HepG2 (cell line): Measurements from ENCODE around the gene TUBGCP6. TPM values are rescaled to one million over a fixed set of nuclear protein-coding genes. Genes with fewer than 3 reads are reported as not detected.

Experiments
- DMAP1 ChIP-seq: IDR thresholded peaks from 2 replicates; pipeline ENCODE4 v1.6.1; 2016
- KLF12 ChIP-seq: sonication (generic); formaldehyde crosslinking; IDR thresholded peaks from 2 replicates; pipeline ENCODE4 v1.4.0; 2020; ENCODE audit warnings: missing genetic modification reagents, borderline replicate concordance
- PCBP2 ChIP-seq: fragments of 200-400 bp; formaldehyde crosslinking; optimal IDR thresholded peaks from 2 replicates; pipeline ENCODE3; 2018; ENCODE audit warnings: low read length, low read depth; ENCODE audit not compliant: poor library complexity, severe bottlenecking
- ZNF350 ChIP-seq: sonication (generic); formaldehyde crosslinking; IDR thresholded peaks from 2 replicates; pipeline ENCODE4 v1.4.0; 2020; ENCODE audit warnings: mild to moderate bottlenecking, low read depth, missing genetic modification reagents, borderline replicate concordance
- ZNF562 ChIP-seq: sonication (generic); formaldehyde crosslinking; IDR thresholded peaks from 2 replicates; pipeline ENCODE4 v1.8.0; 2022; ENCODE audit warnings: missing genetic modification reagents, borderline replicate concordance
- polyA plus RNA-seq, 8 experiments: library from polyadenylated mRNA; depleted of rRNA in 3 of 8; stranded (reverse) in 7 of 8; unstranded in 1 of 8; fragments of >200 nt; fragmentation: Illumina TruSeq in 4 of 8; extraction: Trizol in 4 of 8; gene quantifications; 2 replicates each; pipeline versions ENCODE4 v1.2.1 to v1.2.3, GENCODE V29; 2011 to 2016; ENCODE audit warnings: low read depth in 4 of 8, missing spikeins in 1 of 8, mixed read lengths in 1 of 8; ENCODE audit not compliant: insufficient read depth in 1 of 8
- total RNA-seq, 5 experiments: library from RNA; depleted of rRNA; stranded (reverse); fragments of >200 nt; fragmentation: Illumina TruSeq; extraction: Trizol; gene quantifications; 2 replicates each; pipeline ENCODE4 v1.2.3, GENCODE V29; 2016; ENCODE audit warnings: low read depth in 1 of 5
- TF ChIP-seq, protein P1 (sequence below): fragments of 450-650 bp; IDR thresholded peaks from 2 replicates; pipeline ENCODE4 v1.6.1; 2016
- TF ChIP-seq, protein P2 (sequence below): sonication (generic); formaldehyde crosslinking; IDR thresholded peaks from 2 replicates; pipeline ENCODE4 v1.8.1; 2022; ENCODE audit warnings: low read depth, mild to moderate bottlenecking, missing genetic modification reagents
- TF ChIP-seq, protein P3 (sequence below): sonication (generic); formaldehyde crosslinking; IDR thresholded peaks from 2 replicates; pipeline ENCODE4 v1.5.1; 2020; ENCODE audit warnings: missing genetic modification reagents, mild to moderate bottlenecking, borderline replicate concordance

Gene TUBGCP6
- total and polyA plus RNA-seq, 2 of the 13 experiments (the other 11 are each of a cell fraction or from before 2014, with no cell fraction given): 14.6 to 15.7 TPM

DNA sequence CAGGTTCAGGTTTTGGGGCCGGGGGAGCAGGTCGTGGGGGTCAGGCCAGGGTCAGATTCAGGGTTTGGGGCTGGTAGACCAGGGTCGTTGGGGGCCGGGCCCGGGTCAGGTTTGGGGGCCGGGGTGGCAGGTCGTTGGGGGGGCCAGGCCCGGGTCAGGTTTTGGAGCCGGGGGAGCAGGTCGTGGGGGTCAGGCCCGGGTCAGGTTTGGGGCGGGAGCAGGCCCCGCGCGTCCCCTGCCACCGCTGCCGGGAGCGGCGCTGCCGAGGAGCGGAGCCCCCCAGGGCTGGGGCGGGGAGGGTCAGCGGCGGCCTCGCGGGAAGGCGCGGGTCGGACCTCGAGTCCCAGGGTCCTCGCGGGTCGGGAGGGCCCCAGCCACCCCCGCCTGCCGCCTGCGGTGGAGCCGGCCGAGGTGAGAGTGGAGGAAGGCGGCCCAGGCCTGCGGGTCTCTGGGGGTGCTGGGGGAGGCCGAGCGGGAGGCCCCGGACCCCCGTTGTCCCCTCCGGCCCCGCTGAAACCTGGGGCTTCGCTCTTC lies 58.6 kb downstream of the TUBGCP6 start (continued):
- TF ChIP-seq, protein P1, sequence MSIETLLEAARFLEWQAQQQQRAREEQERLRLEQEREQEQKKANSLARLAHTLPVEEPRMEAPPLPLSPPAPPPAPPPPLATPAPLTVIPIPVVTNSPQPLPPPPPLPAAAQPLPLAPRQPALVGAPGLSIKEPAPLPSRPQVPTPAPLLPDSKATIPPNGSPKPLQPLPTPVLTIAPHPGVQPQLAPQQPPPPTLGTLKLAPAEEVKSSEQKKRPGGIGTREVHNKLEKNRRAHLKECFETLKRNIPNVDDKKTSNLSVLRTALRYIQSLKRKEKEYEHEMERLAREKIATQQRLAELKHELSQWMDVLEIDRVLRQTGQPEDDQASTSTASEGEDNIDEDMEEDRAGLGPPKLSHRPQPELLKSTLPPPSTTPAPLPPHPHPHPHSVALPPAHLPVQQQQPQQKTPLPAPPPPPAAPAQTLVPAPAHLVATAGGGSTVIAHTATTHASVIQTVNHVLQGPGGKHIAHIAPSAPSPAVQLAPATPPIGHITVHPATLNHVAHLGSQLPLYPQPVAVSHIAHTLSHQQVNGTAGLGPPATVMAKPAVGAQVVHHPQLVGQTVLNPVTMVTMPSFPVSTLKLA: no peak
- TF ChIP-seq, protein P2, sequence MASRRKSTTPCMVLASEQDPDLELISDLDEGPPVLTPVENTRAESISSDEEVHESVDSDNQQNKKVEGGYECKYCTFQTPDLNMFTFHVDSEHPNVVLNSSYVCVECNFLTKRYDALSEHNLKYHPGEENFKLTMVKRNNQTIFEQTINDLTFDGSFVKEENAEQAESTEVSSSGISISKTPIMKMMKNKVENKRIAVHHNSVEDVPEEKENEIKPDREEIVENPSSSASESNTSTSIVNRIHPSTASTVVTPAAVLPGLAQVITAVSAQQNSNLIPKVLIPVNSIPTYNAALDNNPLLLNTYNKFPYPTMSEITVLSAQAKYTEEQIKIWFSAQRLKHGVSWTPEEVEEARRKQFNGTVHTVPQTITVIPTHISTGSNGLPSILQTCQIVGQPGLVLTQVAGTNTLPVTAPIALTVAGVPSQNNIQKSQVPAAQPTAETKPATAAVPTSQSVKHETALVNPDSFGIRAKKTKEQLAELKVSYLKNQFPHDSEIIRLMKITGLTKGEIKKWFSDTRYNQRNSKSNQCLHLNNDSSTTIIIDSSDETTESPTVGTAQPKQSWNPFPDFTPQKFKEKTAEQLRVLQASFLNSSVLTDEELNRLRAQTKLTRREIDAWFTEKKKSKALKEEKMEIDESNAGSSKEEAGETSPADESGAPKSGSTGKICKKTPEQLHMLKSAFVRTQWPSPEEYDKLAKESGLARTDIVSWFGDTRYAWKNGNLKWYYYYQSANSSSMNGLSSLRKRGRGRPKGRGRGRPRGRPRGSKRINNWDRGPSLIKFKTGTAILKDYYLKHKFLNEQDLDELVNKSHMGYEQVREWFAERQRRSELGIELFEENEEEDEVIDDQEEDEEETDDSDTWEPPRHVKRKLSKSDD (CRISPR knock-in tag): no peak
- no peak for TF ChIP-seq ZNF350 (CRISPR knock-in tag)
- TF ChIP-seq ZNF562 (CRISPR knock-in tag): no peak
- TF ChIP-seq, protein P3, sequence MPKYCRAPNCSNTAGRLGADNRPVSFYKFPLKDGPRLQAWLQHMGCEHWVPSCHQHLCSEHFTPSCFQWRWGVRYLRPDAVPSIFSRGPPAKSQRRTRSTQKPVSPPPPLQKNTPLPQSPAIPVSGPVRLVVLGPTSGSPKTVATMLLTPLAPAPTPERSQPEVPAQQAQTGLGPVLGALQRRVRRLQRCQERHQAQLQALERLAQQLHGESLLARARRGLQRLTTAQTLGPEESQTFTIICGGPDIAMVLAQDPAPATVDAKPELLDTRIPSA (CRISPR knock-in tag): no peak
- no peak for TF ChIP-seq DMAP1 (CRISPR knock-in tag)
- TF ChIP-seq PCBP2: no peak
- TF ChIP-seq KLF12: no peak
- TF ChIP-seq, all 625 proteins: peak for 18
